ENCODE results near the gene ADTRP.

DNA sequence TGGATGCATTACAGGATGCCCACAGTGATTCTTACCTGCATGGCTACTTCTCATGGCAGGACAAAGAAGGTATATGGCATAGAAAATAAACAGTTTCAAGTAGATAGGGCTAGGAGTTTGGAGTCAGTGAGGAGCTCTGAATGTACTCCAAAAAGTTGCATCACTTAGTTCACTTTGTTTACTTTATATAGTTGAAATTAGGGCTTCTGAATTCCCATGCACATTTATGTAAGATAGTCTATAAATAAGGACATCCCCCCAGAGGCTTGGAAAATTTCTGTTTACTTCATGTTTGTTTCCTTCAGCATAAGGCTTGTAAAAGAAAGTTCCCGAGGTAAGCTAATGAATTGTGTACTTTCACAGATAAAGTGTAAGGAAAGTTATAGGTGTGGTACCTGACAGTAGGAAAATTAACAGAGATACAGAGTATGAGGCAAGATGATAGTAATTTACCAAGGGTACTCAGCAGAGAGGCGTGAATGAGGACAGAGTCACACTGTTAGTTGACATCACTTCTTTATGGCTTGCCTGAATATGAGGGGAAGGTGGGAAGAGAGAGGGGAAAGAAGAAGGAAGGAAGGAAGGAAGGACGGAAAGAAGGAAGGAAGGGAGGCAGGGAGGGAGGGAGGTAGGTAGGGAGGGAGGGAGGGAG, 51.1 kb downstream of the ADTRP start:
- TF ChIP-seq, protein P1, sequence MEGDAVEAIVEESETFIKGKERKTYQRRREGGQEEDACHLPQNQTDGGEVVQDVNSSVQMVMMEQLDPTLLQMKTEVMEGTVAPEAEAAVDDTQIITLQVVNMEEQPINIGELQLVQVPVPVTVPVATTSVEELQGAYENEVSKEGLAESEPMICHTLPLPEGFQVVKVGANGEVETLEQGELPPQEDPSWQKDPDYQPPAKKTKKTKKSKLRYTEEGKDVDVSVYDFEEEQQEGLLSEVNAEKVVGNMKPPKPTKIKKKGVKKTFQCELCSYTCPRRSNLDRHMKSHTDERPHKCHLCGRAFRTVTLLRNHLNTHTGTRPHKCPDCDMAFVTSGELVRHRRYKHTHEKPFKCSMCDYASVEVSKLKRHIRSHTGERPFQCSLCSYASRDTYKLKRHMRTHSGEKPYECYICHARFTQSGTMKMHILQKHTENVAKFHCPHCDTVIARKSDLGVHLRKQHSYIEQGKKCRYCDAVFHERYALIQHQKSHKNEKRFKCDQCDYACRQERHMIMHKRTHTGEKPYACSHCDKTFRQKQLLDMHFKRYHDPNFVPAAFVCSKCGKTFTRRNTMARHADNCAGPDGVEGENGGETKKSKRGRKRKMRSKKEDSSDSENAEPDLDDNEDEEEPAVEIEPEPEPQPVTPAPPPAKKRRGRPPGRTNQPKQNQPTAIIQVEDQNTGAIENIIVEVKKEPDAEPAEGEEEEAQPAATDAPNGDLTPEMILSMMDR (IDR thresholded peaks at IDR 0.05; ENCODE audit: insufficient read depth, low read length, poor library complexity, severe bottlenecking) = no peak
- no peak for TF ChIP-seq EZH2phosphoT487 (conservative IDR thresholded peaks at IDR 0.05; ENCODE audit: low read length)
